ENCODE data around the gene C4A. TPM values are rescaled to one million over a fixed set of nuclear protein-coding genes. Genes with fewer than 3 reads are reported as not detected.

Gene C4A
- total and polyA plus RNA-seq, 2 of the 8 experiments (the other 6 are each of a cell fraction or from before 2014, with no cell fraction given) = 0.62 to 2.4 TPM

DNA sequence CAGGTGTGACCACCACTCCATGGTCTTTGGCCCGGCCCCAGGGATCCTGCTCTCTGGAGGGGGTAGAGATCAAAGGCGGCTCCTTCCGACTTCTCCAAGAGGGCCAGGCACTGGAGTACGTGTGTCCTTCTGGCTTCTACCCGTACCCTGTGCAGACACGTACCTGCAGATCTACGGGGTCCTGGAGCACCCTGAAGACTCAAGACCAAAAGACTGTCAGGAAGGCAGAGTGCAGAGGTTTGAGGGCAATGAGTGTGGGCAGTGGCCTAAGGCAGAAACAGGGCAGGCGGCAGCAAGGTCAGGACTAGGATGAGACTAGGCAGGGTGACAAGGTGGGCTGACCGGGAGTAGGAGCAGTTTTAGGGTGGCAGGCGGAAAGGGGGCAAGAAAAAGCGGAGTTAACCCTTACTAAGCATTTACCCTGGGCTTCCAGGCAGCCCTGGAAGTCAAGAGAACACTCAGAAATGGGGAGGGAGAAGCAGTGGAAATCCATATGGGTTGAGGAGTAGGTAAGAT is 35.4 kb upstream of the C4A start:
- Histone ChIP-seq H3K27me3 (replicated peaks in 1 of 4; ENCODE audit: control insufficient read depth in 3 of 4, extremely low read depth in 1 of 4, insufficient read depth in 3 of 4, low read length in 3 of 4) (peaks cover 0 to 11% (median 2%) of the 10 kb centered on the region in 4 experiments; a peak in 3 of 7 replicates), H3K23ac (ENCODE audit: insufficient read length) (no peak overlapping the region), H2BK20ac (ENCODE audit: low read length) (no peak overlapping the region), H3K9me3 (ENCODE audit: insufficient read depth in 2 of 2, low read depth in 1 of 2, low read length in 1 of 2) (no peaks in the 10 kb centered on the region), H3K4ac (replicated peaks; ENCODE audit: insufficient read length, low read depth, low read length) (no peak overlapping the region), H4K91ac (replicated peaks; ENCODE audit: insufficient read length, low read length) (no peak overlapping the region), H2BK5ac (ENCODE audit: low read depth, low read length) (no peak overlapping the region), H3K36me3 (ENCODE audit: control insufficient read depth in 2 of 4, insufficient read depth in 4 of 4, low read length in 3 of 4) (peaks cover 3 to 7% (median 5%) of the 10 kb centered on the region in 4 experiments; a peak in 4 of 8 replicates), H2AK5ac (ENCODE audit: low read depth, low read length) (no peak overlapping the region), H2BK12ac (ENCODE audit: low read depth, low read length) (no peak overlapping the region), H3K18ac (ENCODE audit: extremely low read depth, low read length) (no peak overlapping the region), H3K79me1 (ENCODE audit: low read depth, low read length) (no peaks in the 10 kb centered on the region), H3K4me2 (ENCODE audit: insufficient read depth in 1 of 2, low read depth in 2 of 2, low read length in 2 of 2) (no peak overlapping the region), H3K4me1 (replicated peaks in 1 of 4; ENCODE audit: control insufficient read depth in 3 of 4, insufficient read depth in 4 of 4, low read length in 3 of 4) (peaks cover 0 to 2% (median 0%) of the 10 kb centered on the region in 4 experiments; a peak in 1 of 7 replicates), H3K27ac (ENCODE audit: low read depth, low read length) (no peak overlapping the region), H2BK15ac (ENCODE audit: low read length) (no peak overlapping the region), H3K4me3 (ENCODE audit: extremely low read depth in 1 of 4, insufficient read depth in 2 of 4, low read depth in 3 of 4, low read length in 4 of 4) (no peak overlapping the region), H3K9ac (replicated peaks in 1 of 4; ENCODE audit: extremely low read depth in 1 of 4, low read depth in 3 of 4, low read length in 3 of 4) (no peak overlapping the region), H3K56ac (replicated peaks; ENCODE audit: insufficient read length, low read depth, low read length) (no peak overlapping the region), H3K14ac (ENCODE audit: insufficient read length) (no peak overlapping the region), H2BK120ac (replicated peaks; ENCODE audit: low read depth, low read length) (no peak overlapping the region), H4K8ac (ENCODE audit: extremely low read depth, insufficient read depth, low read length) (no peak overlapping the region), H4K5ac (ENCODE audit: insufficient read length, low read depth, low read length) (no peak overlapping the region), H3K23me2 (ENCODE audit: low read depth, low read length) (no peaks in the 10 kb centered on the region), H2AFZ (ENCODE audit: low read length) (no peak overlapping the region), H4K20me1 (replicated peaks in 1 of 2; ENCODE audit: control insufficient read depth in 1 of 2, insufficient read depth in 2 of 2, low read length in 2 of 2) (no peaks in the 10 kb centered on the region), H3K79me2 (ENCODE audit: control insufficient read depth in 1 of 2, insufficient read depth in 2 of 2, low read length in 2 of 2) (no peaks in the 10 kb centered on the region)
- FAIRE-seq (no peak), DNase-seq (ENCODE audit: low read depth in 1 of 2, low spot score in 2 of 2) (no peak)
- ChIA-PET CTCF (ENCODE audit: partially characterized antibody) (interaction anchor here (1.1 to 2.0 kb wide), 4 partner anchors 12 to 101 kb away, joined by 3 to 6 read pairs (median 4); no protein-coding TSS in a partner anchor), POLR2A (ENCODE audit: partially characterized antibody) (interaction anchor here (1.6 to 3.4 kb wide), 3 partner anchors 13 to 25 kb away, joined by 5 to 16 read pairs (median 5); partner anchors contain the start of genes DXO, NELFE and SKIC2)
- WGBS, 2 experiments (ENCODE audit: extremely low coverage in 1 of 2, insufficient coverage in 1 of 2, insufficient read length in 1 of 2, insufficient replicate concordance in 2 of 2, low coverage in 1 of 2, low lambda C conversion rate in 2 of 2, missing lambda C conversion rate in 1 of 2) = 83% methylated on average over 11 of the region's 11 CpGs; no CpG with 5 or more reads in 1 of the 2 experiments
- TF ChIP-seq BACH1 (IDR thresholded peaks at IDR 0.05; ENCODE audit: low read length) (no peak), TAF7 (optimal IDR thresholded peaks at IDR 0.05; ENCODE audit: borderline replicate concordance, low read depth, low read length) (no peak)

Data from H1 (cell line).